ENCODE measurements around the gene YY1. TPM values are rescaled to one million over a fixed set of nuclear protein-coding genes. Genes with fewer than 3 reads are reported as not detected.

YY1 gene
- total RNA-seq, 1 experiment from 2014 or later = 97.0 TPM

- ChIA-PET POLR2A (ENCODE audit: low non-redundant PET) (no interaction called here), CTCF (no interaction called here)
- H3K27ac ChIP-seq (ENCODE audit: low read depth, low read length, poor library complexity, severe bottlenecking) = no peak overlapping the region
- no peak for DNase-seq (ENCODE audit: low spot score)
- BruUV-seq (replicated peaks) = no TSS peak
- peaks cover under 1% of the 10 kb centered on the region for H3K4me1 ChIP-seq (ENCODE audit: insufficient read depth, low read length, poor library complexity, severe bottlenecking)
- H3K9me3 ChIP-seq (ENCODE audit: low read depth, low read length, poor library complexity, severe bottlenecking) = no peaks in the 10 kb centered on the region
- no peaks in the 10 kb centered on the region for H3K27me3 ChIP-seq (replicated peaks; ENCODE audit: insufficient read depth, low read depth, low read length, poor library complexity)
- no peak overlapping the region for H3K4me3 ChIP-seq (ENCODE audit: low read depth, low read length, poor library complexity, severe bottlenecking)
- intact Hi-C loops (cut with micrococcal nuclease; ENCODE audit: unreplicated experiment) = no loop called here
- no peak for TF ChIP-seq EZH2 (IDR thresholded peaks at IDR 0.05; ENCODE audit: borderline replicate concordance, low read depth, low read length, poor library complexity, severe bottlenecking)
- TF ChIP-seq CTCF (conservative IDR thresholded peaks at IDR 0.05; ENCODE audit: low read depth, low read length) = no peak
- H3K36me3 ChIP-seq (ENCODE audit: insufficient read depth, low read length, poor library complexity, severe bottlenecking) = no peaks in the 10 kb centered on the region
Measured at GRCh38 chr14:100312877-100313400, 74.0 kb downstream of the YY1 start.

- no peaks in the 10 kb centered on the region for H3K27me3 ChIP-seq (replicated peaks; ENCODE audit: insufficient read depth, low read depth, low read length, poor library complexity)
- CTCF ChIA-PET = no interaction called here
- no peaks in the 10 kb centered on the region for H3K9me3 ChIP-seq (ENCODE audit: low read depth, low read length, poor library complexity, severe bottlenecking)
- no peak overlapping the region for H3K4me3 ChIP-seq (ENCODE audit: low read depth, low read length, poor library complexity, severe bottlenecking)
- TF ChIP-seq EZH2 (IDR thresholded peaks at IDR 0.05; ENCODE audit: borderline replicate concordance, low read depth, low read length, poor library complexity, severe bottlenecking) (no peak), CTCF (conservative IDR thresholded peaks at IDR 0.05; ENCODE audit: low read depth, low read length) (no peak)
- POLR2A ChIA-PET (ENCODE audit: low non-redundant PET) = no interaction called here
- no peak for DNase-seq (ENCODE audit: low spot score)
- BruUV-seq (replicated peaks) = no TSS peak
- intact Hi-C loops (cut with micrococcal nuclease; ENCODE audit: unreplicated experiment) = no loop called here
- no peak overlapping the region for H3K27ac ChIP-seq (ENCODE audit: low read depth, low read length, poor library complexity, severe bottlenecking)
- peaks cover 5% of the 10 kb centered on the region for H3K4me1 ChIP-seq (ENCODE audit: insufficient read depth, low read length, poor library complexity, severe bottlenecking)
- H3K36me3 ChIP-seq (ENCODE audit: insufficient read depth, low read length, poor library complexity, severe bottlenecking) = no peaks in the 10 kb centered on the region
Measured at GRCh38 chr14:100313464-100314230, 74.7 kb downstream of the YY1 start.

GRCh38 chr14:100314724-100315123, 75.8 kb downstream of the YY1 start:
- BruUV-seq (replicated peaks) = no TSS peak
- no peak for DNase-seq (ENCODE audit: low spot score)
- no peak overlapping the region for H3K27ac ChIP-seq (ENCODE audit: low read depth, low read length, poor library complexity, severe bottlenecking)
- intact Hi-C loops (cut with micrococcal nuclease; ENCODE audit: unreplicated experiment) = no loop called here
- H3K4me3 ChIP-seq (ENCODE audit: low read depth, low read length, poor library complexity, severe bottlenecking) = no peak overlapping the region
- H3K9me3 ChIP-seq (ENCODE audit: low read depth, low read length, poor library complexity, severe bottlenecking) = no peaks in the 10 kb centered on the region
- H3K27me3 ChIP-seq (replicated peaks; ENCODE audit: insufficient read depth, low read depth, low read length, poor library complexity) = no peaks in the 10 kb centered on the region
- H3K36me3 ChIP-seq (ENCODE audit: insufficient read depth, low read length, poor library complexity, severe bottlenecking) = no peaks in the 10 kb centered on the region
- POLR2A ChIA-PET (ENCODE audit: low non-redundant PET) = no interaction called here
- CTCF ChIA-PET = no interaction called here
- TF ChIP-seq EZH2 (IDR thresholded peaks at IDR 0.05; ENCODE audit: borderline replicate concordance, low read depth, low read length, poor library complexity, severe bottlenecking) (no peak), CTCF (conservative IDR thresholded peaks at IDR 0.05; ENCODE audit: low read depth, low read length) (no peak)
- peaks cover 5% of the 10 kb centered on the region for H3K4me1 ChIP-seq (ENCODE audit: insufficient read depth, low read length, poor library complexity, severe bottlenecking)
